Measurements from ENCODE around the gene WAC.

GRCh38 chr10:28564905-28565304, 32.0 kb downstream of the WAC start:
- TF ChIP-seq, protein P1, sequence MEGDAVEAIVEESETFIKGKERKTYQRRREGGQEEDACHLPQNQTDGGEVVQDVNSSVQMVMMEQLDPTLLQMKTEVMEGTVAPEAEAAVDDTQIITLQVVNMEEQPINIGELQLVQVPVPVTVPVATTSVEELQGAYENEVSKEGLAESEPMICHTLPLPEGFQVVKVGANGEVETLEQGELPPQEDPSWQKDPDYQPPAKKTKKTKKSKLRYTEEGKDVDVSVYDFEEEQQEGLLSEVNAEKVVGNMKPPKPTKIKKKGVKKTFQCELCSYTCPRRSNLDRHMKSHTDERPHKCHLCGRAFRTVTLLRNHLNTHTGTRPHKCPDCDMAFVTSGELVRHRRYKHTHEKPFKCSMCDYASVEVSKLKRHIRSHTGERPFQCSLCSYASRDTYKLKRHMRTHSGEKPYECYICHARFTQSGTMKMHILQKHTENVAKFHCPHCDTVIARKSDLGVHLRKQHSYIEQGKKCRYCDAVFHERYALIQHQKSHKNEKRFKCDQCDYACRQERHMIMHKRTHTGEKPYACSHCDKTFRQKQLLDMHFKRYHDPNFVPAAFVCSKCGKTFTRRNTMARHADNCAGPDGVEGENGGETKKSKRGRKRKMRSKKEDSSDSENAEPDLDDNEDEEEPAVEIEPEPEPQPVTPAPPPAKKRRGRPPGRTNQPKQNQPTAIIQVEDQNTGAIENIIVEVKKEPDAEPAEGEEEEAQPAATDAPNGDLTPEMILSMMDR (IDR thresholded peaks at IDR 0.05), result no peak
- TF ChIP-seq EP300 (IDR thresholded peaks at IDR 0.05) (no peak), POLR2A (IDR thresholded peaks at IDR 0.05) (no peak), POLR2AphosphoS5 (IDR thresholded peaks at IDR 0.05) (no peak)
